Measurements from ENCODE around the gene UBE2H. TPM values are rescaled to one million over a fixed set of nuclear protein-coding genes. Genes with fewer than 3 reads are reported as not detected.

UBE2H gene
- total RNA-seq, 1 donor from 2014 or later = 68.5 TPM

DNA sequence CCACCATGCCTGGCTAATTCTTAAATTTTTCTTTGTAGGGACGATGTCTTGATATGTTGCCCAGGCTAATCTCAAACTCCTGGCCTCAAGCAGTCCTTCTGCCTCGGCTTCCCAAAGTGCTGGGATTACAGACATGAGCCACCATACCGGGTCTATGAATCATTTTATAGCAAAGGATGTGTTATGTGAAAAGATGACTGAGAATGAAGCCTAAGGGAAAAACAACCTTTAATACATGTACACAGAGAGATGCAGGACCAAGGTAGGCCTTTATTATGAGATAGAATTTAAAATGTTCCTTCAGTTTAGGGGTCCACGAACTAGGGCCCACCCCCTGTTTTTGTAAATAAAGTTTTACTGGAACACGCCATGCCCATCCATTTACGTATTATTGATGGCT is 41.0 kb downstream of the UBE2H start:
- no peak for DNase-seq (ENCODE audit: extremely low spot score in 2 of 2)
- Histone ChIP-seq H3K27me3 (no peaks in the 10 kb centered on the region), H3K9me3 (no peaks in the 10 kb centered on the region), H3K4me3 (no peak overlapping the region), H3K36me3 (no peaks in the 10 kb centered on the region), H3K4me1 (peaks cover 61% of the 10 kb centered on the region), H3K27ac (no peak overlapping the region)
- intact Hi-C loops (cut with DNase I) = no loop called here
- TF ChIP-seq, protein P1, sequence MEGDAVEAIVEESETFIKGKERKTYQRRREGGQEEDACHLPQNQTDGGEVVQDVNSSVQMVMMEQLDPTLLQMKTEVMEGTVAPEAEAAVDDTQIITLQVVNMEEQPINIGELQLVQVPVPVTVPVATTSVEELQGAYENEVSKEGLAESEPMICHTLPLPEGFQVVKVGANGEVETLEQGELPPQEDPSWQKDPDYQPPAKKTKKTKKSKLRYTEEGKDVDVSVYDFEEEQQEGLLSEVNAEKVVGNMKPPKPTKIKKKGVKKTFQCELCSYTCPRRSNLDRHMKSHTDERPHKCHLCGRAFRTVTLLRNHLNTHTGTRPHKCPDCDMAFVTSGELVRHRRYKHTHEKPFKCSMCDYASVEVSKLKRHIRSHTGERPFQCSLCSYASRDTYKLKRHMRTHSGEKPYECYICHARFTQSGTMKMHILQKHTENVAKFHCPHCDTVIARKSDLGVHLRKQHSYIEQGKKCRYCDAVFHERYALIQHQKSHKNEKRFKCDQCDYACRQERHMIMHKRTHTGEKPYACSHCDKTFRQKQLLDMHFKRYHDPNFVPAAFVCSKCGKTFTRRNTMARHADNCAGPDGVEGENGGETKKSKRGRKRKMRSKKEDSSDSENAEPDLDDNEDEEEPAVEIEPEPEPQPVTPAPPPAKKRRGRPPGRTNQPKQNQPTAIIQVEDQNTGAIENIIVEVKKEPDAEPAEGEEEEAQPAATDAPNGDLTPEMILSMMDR (IDR thresholded peaks at IDR 0.05) = no peak
- TF ChIP-seq POLR2AphosphoS5 (IDR thresholded peaks at IDR 0.05; ENCODE audit: insufficient read depth in 1 of 2, low read depth in 1 of 2) = no peak
- TF ChIP-seq POLR2A (IDR thresholded peaks at IDR 0.05) = no peak

DNA sequence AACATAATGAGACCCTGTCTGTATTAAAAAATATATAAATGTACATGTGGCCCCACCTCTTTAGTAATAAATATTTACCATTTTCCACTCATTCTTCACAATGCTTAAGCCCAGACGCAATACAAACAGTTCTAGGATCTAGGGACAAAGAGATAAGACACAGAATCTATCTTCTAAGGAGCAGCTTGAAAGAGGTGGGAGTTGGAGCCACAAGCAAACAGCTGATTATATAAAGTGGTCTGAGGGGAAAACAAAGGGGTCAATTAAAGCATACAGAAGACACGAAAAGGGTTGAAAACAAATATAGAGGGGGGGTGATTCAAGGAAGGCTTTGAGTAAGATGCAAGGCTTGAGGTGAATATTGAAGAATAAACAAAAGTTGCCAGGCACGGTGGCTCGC is 43.1 kb downstream of the UBE2H start:
- TF ChIP-seq POLR2AphosphoS5 (IDR thresholded peaks at IDR 0.05; ENCODE audit: insufficient read depth in 1 of 2, low read depth in 1 of 2) (no peak), POLR2A (IDR thresholded peaks at IDR 0.05) (no peak)
- TF ChIP-seq, protein P1 (IDR thresholded peaks at IDR 0.05) = no peak
- H3K9me3 ChIP-seq = no peaks in the 10 kb centered on the region
- no peaks in the 10 kb centered on the region for H3K27me3 ChIP-seq
- H3K4me1 ChIP-seq = peaks cover 60% of the 10 kb centered on the region
- intact Hi-C loops (cut with DNase I) = no loop called here
- no peak for DNase-seq (ENCODE audit: extremely low spot score in 2 of 2)
- H3K36me3 ChIP-seq = no peaks in the 10 kb centered on the region
- H3K27ac ChIP-seq = no peak overlapping the region
- no peak overlapping the region for H3K4me3 ChIP-seq

DNA sequence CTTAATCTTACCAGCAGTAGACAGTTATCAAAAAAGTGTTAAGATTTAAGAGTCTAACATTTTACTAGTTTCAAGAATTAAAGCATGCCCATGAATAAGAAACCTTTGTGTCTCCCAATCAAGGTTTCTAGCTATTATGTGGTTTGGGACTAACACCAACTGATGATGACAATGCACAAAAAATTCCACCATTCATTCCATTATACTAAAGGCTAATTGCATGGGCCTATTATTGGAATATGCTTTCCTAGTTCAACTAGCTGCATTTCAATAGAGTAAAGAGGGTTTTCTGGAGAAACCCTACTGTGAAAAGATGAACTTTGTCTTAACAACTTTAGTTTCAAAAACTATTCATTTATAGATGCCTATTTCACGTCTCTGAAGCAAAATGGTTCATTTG is 44.6 kb downstream of the UBE2H start:
- Histone ChIP-seq H3K4me1 (peaks cover 57% of the 10 kb centered on the region), H3K4me3 (no peak overlapping the region), H3K27ac (no peak overlapping the region), H3K36me3 (no peaks in the 10 kb centered on the region), H3K9me3 (no peaks in the 10 kb centered on the region), H3K27me3 (no peaks in the 10 kb centered on the region)
- intact Hi-C loops (cut with DNase I) = no loop called here
- TF ChIP-seq POLR2AphosphoS5 (IDR thresholded peaks at IDR 0.05; ENCODE audit: insufficient read depth in 1 of 2, low read depth in 1 of 2) (no peak), POLR2A (IDR thresholded peaks at IDR 0.05) (no peak)
- TF ChIP-seq, protein P1 (IDR thresholded peaks at IDR 0.05) = no peak
- no peak for DNase-seq (ENCODE audit: extremely low spot score in 2 of 2)

DNA sequence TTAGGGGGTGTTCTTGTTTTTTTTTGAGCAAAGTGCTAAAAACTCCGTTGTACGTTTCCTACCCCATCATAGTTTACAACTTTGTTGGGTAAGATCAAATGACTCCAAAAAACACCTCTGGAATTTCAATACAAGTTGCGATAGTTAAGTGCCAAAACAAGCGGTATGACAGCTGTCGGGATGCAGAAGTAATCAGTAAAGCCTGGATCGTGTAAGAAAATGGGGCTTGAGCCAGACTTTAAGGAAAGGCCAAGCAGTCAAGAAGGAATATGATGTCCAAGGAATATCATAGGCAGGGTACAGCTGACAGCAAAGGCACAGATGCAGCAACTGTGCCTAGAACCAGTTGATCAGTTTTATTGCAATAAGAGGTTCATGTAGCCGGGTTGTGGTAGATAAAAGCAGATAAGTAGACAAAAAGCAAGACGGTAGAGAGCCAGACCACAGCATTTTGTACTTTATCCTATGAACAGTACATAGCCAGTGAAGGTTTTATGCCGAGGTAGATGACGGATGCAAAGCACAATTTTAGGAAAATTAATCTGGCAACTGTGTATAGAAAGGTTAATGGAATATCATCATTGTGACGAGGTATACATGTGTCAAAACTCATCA is 45.5 kb downstream of the UBE2H start:
- no peak for DNase-seq (ENCODE audit: extremely low spot score in 2 of 2)
- H3K4me1 ChIP-seq = peaks cover 62% of the 10 kb centered on the region
- no peaks in the 10 kb centered on the region for H3K9me3 ChIP-seq
- no peak for TF ChIP-seq POLR2A (IDR thresholded peaks at IDR 0.05)
- TF ChIP-seq, protein P1 (IDR thresholded peaks at IDR 0.05) = no peak
- TF ChIP-seq POLR2AphosphoS5 (IDR thresholded peaks at IDR 0.05; ENCODE audit: insufficient read depth in 1 of 2, low read depth in 1 of 2) = no peak
- H3K36me3 ChIP-seq = no peaks in the 10 kb centered on the region
- intact Hi-C loops (cut with DNase I) = no loop called here
- no peaks in the 10 kb centered on the region for H3K27me3 ChIP-seq
- H3K4me3 ChIP-seq = no peak overlapping the region
- no peak overlapping the region for H3K27ac ChIP-seq

DNA sequence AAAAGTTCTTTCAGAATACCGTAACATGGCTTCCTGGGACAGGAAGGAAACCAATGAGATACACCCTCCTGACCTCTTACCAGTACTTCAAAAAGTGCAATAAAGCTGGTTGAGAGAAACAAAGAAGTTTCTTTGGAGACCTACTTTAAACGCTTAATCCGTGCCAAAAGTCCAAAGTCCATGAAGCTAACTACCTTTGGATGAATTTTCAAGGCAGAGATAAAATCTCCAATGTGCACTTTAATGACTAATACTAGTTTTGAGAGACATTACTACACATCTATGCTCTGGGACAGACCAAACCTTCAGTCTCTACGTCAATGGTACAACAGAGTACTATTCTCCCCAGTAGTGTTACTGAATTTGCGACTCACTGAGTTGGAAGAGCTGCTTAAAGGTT is 46.1 kb downstream of the UBE2H start:
- DNase-seq (ENCODE audit: extremely low spot score in 2 of 2) = no peak
- Histone ChIP-seq H3K36me3 (no peaks in the 10 kb centered on the region), H3K27me3 (no peaks in the 10 kb centered on the region), H3K9me3 (no peaks in the 10 kb centered on the region), H3K27ac (no peak overlapping the region), H3K4me1 (peaks cover 62% of the 10 kb centered on the region), H3K4me3 (no peak overlapping the region)
- TF ChIP-seq POLR2AphosphoS5 (IDR thresholded peaks at IDR 0.05; ENCODE audit: insufficient read depth in 1 of 2, low read depth in 1 of 2) (no peak), POLR2A (IDR thresholded peaks at IDR 0.05) (no peak)
- TF ChIP-seq, protein P1 (IDR thresholded peaks at IDR 0.05) = no peak
- intact Hi-C loops (cut with DNase I) = no loop called here
